ENCODE measurements around the gene RUNX1. TPM values are rescaled to one million over a fixed set of nuclear protein-coding genes. Genes with fewer than 3 reads are reported as not detected.
A peak's percentile ranks its signal among the peaks of the same experiment; 100 is the strongest.

RUNX1 gene
- total and polyA plus RNA-seq, 2 donors: 18.5 to 29.6 TPM

DNA sequence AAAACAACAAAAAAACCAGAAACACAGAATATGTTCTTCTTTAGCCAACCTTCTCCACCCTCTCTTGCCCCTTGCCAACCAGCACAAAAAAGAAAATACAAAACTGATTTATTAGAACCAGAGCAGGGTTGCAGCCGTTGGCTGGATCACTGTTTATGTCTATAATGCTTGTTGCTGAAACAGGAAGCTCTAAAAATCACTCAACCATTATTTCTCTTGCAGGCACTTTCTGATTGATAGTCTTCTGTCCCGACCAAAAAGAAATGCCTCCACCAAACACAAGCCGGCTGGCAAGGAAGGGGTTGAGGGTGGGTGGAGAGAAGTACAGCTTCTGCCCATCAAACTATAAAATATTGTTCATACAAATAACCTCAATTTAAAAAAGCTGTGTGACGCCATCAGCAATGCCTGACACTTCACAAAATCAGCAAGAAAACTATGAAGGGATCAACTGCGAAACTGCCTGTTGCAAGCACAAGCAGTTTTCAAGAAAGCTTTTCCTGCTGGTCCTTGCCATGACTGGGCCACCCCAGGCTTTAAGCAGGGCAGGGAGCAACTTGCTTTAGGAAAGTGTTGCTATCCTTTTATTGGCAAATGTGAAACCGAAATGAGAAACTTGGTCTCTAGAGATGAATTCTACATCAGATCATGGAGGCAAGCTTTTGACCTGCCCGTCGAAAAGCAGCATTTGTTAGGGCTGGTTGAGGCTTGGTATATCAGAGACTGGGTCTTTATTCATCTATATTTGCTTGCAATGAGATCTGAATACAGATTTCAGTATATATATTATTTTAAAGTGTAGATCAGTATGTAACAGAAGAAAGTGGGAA lies 174.2 kb downstream of the RUNX1 start:
- no peak for DNase-seq (ENCODE audit: low read depth in 6 of 9, low spot score in 9 of 9)
- WGBS: 81% methylated on average over 8 of the region's 8 CpGs
- peak overlapping the region in 1 of 2 donors; percentile 13 for H3K27ac ChIP-seq (ENCODE audit: low read depth in 1 of 2, low read length in 1 of 2)
- H3K27me3 ChIP-seq (ENCODE audit: control insufficient read depth in 2 of 2, insufficient read depth in 1 of 2, low read length in 1 of 2): no peaks in the 10 kb centered on the region
- H3K9me3 ChIP-seq (ENCODE audit: control insufficient read depth in 2 of 2, insufficient read depth in 1 of 2, low read length in 1 of 2): no peaks in the 10 kb centered on the region
- peaks cover 62 to 88% of the 10 kb centered on the region in 2 donors for H3K36me3 ChIP-seq (ENCODE audit: control insufficient read depth in 2 of 2, insufficient read depth in 2 of 2, low read length in 1 of 2)
- H3K4me1 ChIP-seq (ENCODE audit: control insufficient read depth in 2 of 2, insufficient read depth in 2 of 2, low read length in 2 of 2): no peaks in the 10 kb centered on the region
- no peak overlapping the region for H3K4me3 ChIP-seq (ENCODE audit: low read length in 2 of 2)

DNA sequence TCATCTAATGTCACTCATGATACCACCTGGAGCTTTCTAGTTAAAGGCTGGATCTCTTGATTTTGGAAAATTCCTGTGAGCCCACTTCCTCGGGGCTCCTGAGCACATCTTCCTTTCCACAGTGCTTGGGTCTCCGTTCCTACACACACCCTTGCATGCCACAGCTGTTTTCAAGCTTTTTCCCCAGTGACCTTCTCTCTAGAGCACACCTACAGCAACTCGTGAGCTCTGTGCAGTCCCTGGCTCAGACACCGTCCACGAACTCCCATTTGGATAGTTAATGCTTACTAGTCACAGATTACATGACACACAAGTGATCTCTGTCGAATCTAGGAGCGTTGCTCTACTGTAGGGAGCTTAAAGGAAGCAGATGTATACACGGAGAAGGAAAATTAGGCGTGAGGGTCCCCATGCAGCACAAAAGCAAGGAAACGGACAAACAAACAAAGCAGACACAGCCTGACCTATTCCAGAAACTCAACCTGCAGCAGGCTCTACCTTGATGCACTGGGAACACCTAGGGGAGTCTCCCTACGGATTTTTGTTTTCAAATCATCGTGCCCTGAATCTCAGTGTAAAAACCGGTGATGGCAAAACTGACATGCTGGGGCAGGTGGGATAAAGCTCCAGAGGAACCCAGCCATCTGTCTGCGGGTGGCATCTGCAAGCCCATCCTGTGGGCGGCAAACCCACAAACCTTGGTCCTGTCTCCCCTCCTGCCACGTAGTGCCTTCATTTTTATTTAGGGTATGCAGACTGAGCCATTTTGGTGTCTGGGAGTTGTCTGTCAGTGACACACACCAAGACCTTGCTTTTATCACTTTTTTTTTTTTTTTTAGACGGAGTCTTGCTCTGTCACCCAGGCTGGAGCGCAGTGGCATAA lies 177.8 kb downstream of the RUNX1 start:
- H3K4me3 ChIP-seq (ENCODE audit: low read length in 2 of 2): no peak overlapping the region
- no peak overlapping the region for H3K27ac ChIP-seq (ENCODE audit: low read depth in 1 of 2, low read length in 1 of 2)
- 87% methylated on average over 18 of the region's 18 CpGs for WGBS
- no peak for DNase-seq (ENCODE audit: low read depth in 6 of 9, low spot score in 9 of 9)
- no peaks in the 10 kb centered on the region for H3K9me3 ChIP-seq (ENCODE audit: control insufficient read depth in 2 of 2, insufficient read depth in 1 of 2, low read length in 1 of 2)
- H3K36me3 ChIP-seq (ENCODE audit: control insufficient read depth in 2 of 2, insufficient read depth in 2 of 2, low read length in 1 of 2): peaks cover 72 to 92% of the 10 kb centered on the region in 2 donors
- no peaks in the 10 kb centered on the region for H3K27me3 ChIP-seq (ENCODE audit: control insufficient read depth in 2 of 2, insufficient read depth in 1 of 2, low read length in 1 of 2)
- H3K4me1 ChIP-seq (ENCODE audit: control insufficient read depth in 2 of 2, insufficient read depth in 2 of 2, low read length in 2 of 2): no peaks in the 10 kb centered on the region

- no peaks in the 10 kb centered on the region for H3K9me3 ChIP-seq (ENCODE audit: control insufficient read depth in 2 of 2, insufficient read depth in 1 of 2, low read length in 1 of 2)
- H3K27ac ChIP-seq (ENCODE audit: low read depth in 1 of 2, low read length in 1 of 2): no peak overlapping the region
- H3K36me3 ChIP-seq (ENCODE audit: control insufficient read depth in 2 of 2, insufficient read depth in 2 of 2, low read length in 1 of 2): peaks cover 77 to 92% of the 10 kb centered on the region in 2 donors
- no peak for DNase-seq (ENCODE audit: low read depth in 6 of 9, low spot score in 9 of 9)
- no peak overlapping the region for H3K4me3 ChIP-seq (ENCODE audit: low read length in 2 of 2)
- 95% methylated on average over 3 of the region's 3 CpGs for WGBS
- H3K27me3 ChIP-seq (ENCODE audit: control insufficient read depth in 2 of 2, insufficient read depth in 1 of 2, low read length in 1 of 2): no peaks in the 10 kb centered on the region
- H3K4me1 ChIP-seq (ENCODE audit: control insufficient read depth in 2 of 2, insufficient read depth in 2 of 2, low read length in 2 of 2): peaks cover 0 to 5% of the 10 kb centered on the region in 2 donors
Measured at GRCh38 chr21:34870246-34870645, 178.9 kb downstream of the RUNX1 start.

DNA sequence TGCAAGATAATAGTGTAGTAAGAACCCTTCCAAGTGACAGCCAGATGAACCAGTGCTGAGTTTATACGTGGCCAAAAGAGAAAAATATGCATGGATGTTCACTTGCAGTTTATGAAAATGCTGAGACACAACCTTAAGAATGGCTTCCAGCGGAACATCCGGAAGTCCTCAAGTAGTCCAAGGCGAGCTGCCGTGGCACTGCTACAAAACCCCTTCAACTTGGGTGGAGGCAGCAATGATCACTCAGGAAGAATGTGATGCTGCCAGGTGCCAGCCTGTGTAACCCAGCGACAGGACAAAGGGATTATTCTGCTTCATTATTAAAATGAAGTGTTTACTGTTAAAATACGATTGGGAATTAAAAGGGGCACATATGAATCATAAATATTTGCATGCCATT lies 179.6 kb downstream of the RUNX1 start:
- no peaks in the 10 kb centered on the region for H3K9me3 ChIP-seq (ENCODE audit: control insufficient read depth in 2 of 2, insufficient read depth in 1 of 2, low read length in 1 of 2)
- no peaks in the 10 kb centered on the region for H3K27me3 ChIP-seq (ENCODE audit: control insufficient read depth in 2 of 2, insufficient read depth in 1 of 2, low read length in 1 of 2)
- DNase-seq (ENCODE audit: low read depth in 6 of 9, low spot score in 9 of 9): no peak
- no peak overlapping the region for H3K4me3 ChIP-seq (ENCODE audit: low read length in 2 of 2)
- no peak overlapping the region for H3K27ac ChIP-seq (ENCODE audit: low read depth in 1 of 2, low read length in 1 of 2)
- H3K36me3 ChIP-seq (ENCODE audit: control insufficient read depth in 2 of 2, insufficient read depth in 2 of 2, low read length in 1 of 2): peaks cover 84 to 92% of the 10 kb centered on the region in 2 donors
- WGBS: 96% methylated on average over 7 of the region's 7 CpGs
- H3K4me1 ChIP-seq (ENCODE audit: control insufficient read depth in 2 of 2, insufficient read depth in 2 of 2, low read length in 2 of 2): peaks cover 0 to 8% of the 10 kb centered on the region in 2 donors

DNA sequence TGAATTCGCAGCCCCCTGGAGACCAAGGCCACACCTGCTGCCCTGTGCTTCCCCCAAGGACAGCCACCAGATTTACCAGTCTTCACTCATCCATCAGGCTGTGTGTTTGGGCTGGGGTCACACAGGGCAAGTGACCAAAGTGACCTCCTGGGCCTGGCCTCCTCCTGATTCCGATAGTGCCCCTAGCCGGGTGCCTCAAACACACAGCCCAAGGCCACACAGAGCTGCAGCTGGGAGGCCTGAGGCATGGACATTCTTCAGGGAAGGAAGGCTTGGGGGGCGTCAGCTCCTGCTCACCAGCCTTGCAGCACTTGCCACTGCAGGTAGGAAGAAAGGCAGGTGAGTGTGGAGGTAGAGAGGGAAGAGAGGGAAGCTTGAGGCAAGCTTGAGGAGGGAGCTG lies 181.3 kb downstream of the RUNX1 start:
- WGBS: 95% methylated on average over 4 of the region's 4 CpGs
- peak overlapping the region in 1 of 2 donors; percentile 21 for H3K27ac ChIP-seq (ENCODE audit: low read depth in 1 of 2, low read length in 1 of 2)

GRCh38 chr21:34865400-34866241 lies 183.5 kb downstream of the RUNX1 start:
- Histone ChIP-seq H3K9me3 (ENCODE audit: control insufficient read depth in 2 of 2, insufficient read depth in 1 of 2, low read length in 1 of 2) (no peaks in the 10 kb centered on the region), H3K27ac (ENCODE audit: low read depth in 1 of 2, low read length in 1 of 2) (no peak overlapping the region), H3K4me1 (ENCODE audit: control insufficient read depth in 2 of 2, insufficient read depth in 2 of 2, low read length in 2 of 2) (peaks cover 0 to 8% of the 10 kb centered on the region in 2 donors), H3K4me3 (ENCODE audit: low read length in 2 of 2) (no peak overlapping the region), H3K27me3 (ENCODE audit: control insufficient read depth in 2 of 2, insufficient read depth in 1 of 2, low read length in 1 of 2) (no peaks in the 10 kb centered on the region), H3K36me3 (ENCODE audit: control insufficient read depth in 2 of 2, insufficient read depth in 2 of 2, low read length in 1 of 2) (peaks cover 82 to 94% of the 10 kb centered on the region in 2 donors)
- WGBS: 84% methylated on average over 20 of the region's 20 CpGs
- DNase-seq (ENCODE audit: low read depth in 6 of 9, low spot score in 9 of 9): no peak

More for the DNA sequence above, 181.3 kb downstream of the RUNX1 start:
- Histone ChIP-seq H3K4me1 (ENCODE audit: control insufficient read depth in 2 of 2, insufficient read depth in 2 of 2, low read length in 2 of 2) (peaks cover 0 to 8% of the 10 kb centered on the region in 2 donors), H3K9me3 (ENCODE audit: control insufficient read depth in 2 of 2, insufficient read depth in 1 of 2, low read length in 1 of 2) (no peaks in the 10 kb centered on the region), H3K27me3 (ENCODE audit: control insufficient read depth in 2 of 2, insufficient read depth in 1 of 2, low read length in 1 of 2) (no peaks in the 10 kb centered on the region), H3K4me3 (ENCODE audit: low read length in 2 of 2) (no peak overlapping the region), H3K36me3 (ENCODE audit: control insufficient read depth in 2 of 2, insufficient read depth in 2 of 2, low read length in 1 of 2) (peaks cover 79 to 93% of the 10 kb centered on the region in 2 donors)
- no peak for DNase-seq (ENCODE audit: low read depth in 6 of 9, low spot score in 9 of 9)

DNA sequence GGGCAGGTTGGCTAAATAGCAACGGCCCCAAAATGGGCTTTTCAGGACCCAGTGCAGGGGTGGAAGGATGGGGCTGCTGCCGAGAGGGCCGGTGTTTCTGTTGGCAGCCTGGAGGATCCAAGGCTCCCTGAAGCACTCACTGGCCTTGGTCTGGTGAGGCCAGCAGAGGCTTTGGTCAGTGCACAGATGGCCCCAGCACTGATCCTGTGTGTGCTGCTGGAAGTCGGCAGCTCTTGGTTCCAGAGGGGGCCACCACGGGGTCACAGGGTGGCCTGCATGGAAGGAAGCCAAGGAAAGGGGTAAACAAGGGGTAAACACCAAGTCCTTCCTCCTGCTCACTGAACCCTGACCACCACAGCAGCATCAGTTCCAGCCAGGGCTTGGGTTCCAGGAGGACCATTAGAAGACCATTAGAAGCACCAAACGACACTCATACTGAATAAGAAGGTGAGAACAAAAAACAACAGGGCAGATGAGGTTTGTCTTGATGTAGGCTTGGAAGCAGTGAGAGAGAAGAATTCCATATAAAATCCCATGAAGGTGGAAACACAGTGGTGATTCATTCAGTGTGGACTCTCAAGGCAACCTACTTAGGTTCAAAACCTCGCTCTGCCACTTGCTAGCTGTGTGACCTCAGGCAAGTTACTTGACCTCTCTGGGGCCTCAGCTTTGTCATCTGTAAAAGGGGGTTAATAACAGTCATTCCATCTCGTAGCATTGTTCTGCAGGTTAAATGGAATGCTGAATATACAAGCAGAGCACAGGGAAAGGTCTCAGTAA lies 184.5 kb downstream of the RUNX1 start:
- 98% methylated on average over 8 of the region's 8 CpGs for WGBS
- H3K4me3 ChIP-seq (ENCODE audit: low read length in 2 of 2): no peak overlapping the region
- no peak overlapping the region for H3K27ac ChIP-seq (ENCODE audit: low read depth in 1 of 2, low read length in 1 of 2)
- no peaks in the 10 kb centered on the region for H3K27me3 ChIP-seq (ENCODE audit: control insufficient read depth in 2 of 2, insufficient read depth in 1 of 2, low read length in 1 of 2)
- peaks cover 71 to 91% of the 10 kb centered on the region in 2 donors for H3K36me3 ChIP-seq (ENCODE audit: control insufficient read depth in 2 of 2, insufficient read depth in 2 of 2, low read length in 1 of 2)
- H3K4me1 ChIP-seq (ENCODE audit: control insufficient read depth in 2 of 2, insufficient read depth in 2 of 2, low read length in 2 of 2): peaks cover 0 to 8% of the 10 kb centered on the region in 2 donors
- no peak for DNase-seq (ENCODE audit: low read depth in 6 of 9, low spot score in 9 of 9)
- no peaks in the 10 kb centered on the region for H3K9me3 ChIP-seq (ENCODE audit: control insufficient read depth in 2 of 2, insufficient read depth in 1 of 2, low read length in 1 of 2)

DNA sequence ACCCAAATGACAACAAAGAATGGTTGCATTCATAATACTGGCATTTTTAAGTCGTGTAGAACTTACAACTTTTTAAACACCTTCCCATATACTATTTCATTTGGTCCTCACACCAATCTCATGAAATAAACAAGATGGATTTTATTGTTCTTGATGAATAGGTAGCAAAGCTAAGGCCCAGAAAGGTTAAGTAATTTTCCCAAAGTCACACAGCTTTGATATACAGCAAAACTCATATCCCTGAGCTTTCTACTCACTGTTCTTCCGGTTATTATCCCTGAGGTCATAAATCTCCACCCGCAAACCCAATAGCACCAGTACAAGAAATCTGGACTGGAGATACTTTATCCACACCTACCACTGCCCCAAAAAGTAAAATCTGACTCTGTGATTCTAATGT lies 186.2 kb downstream of the RUNX1 start:
- no peak for DNase-seq (ENCODE audit: low read depth in 6 of 9, low spot score in 9 of 9)
- Histone ChIP-seq H3K36me3 (ENCODE audit: control insufficient read depth in 2 of 2, insufficient read depth in 2 of 2, low read length in 1 of 2) (peaks cover 70 to 92% of the 10 kb centered on the region in 2 donors), H3K9me3 (ENCODE audit: control insufficient read depth in 2 of 2, insufficient read depth in 1 of 2, low read length in 1 of 2) (no peaks in the 10 kb centered on the region), H3K27ac (ENCODE audit: low read depth in 1 of 2, low read length in 1 of 2) (no peak overlapping the region), H3K27me3 (ENCODE audit: control insufficient read depth in 2 of 2, insufficient read depth in 1 of 2, low read length in 1 of 2) (no peaks in the 10 kb centered on the region), H3K4me1 (ENCODE audit: control insufficient read depth in 2 of 2, insufficient read depth in 2 of 2, low read length in 2 of 2) (peaks cover 0 to 8% of the 10 kb centered on the region in 2 donors), H3K4me3 (ENCODE audit: low read length in 2 of 2) (no peak overlapping the region)
- 98% methylated on average over 3 of the region's 3 CpGs for WGBS

Data from thymus (tissue), 11 donors.